ENCODE data around the gene KRT16.

DNA sequence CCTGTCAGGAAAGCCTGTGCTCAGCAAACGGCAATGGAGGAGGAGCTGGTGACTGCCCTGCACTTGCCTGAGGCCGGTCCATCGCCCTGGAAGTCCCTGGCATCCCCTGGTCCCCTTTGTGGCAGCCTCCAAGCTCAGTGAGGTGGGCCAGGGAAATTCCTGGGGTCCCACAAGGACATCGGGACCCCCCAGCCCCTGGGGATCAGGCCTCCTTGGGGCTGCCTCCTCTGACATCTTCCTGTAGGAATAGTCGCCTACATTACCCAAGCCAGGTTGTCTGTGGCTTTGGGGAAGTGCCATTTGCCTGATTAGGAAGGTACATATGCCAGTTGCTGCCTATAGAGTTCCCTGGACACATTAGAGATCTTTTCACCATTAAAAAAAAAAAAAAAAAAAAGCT lies 33.6 kb downstream of the KRT16 start:
- no peak for TF ChIP-seq POLR2A (IDR thresholded peaks at IDR 0.05; ENCODE audit: control extremely low read depth in 1 of 2, low read depth in 2 of 2, low read length in 2 of 2)
- no peak for TF ChIP-seq EZH2 (IDR thresholded peaks at IDR 0.05; ENCODE audit: low read depth, low read length, severe bottlenecking)
- TF ChIP-seq POLR2AphosphoS5 (IDR thresholded peaks at IDR 0.05; ENCODE audit: low read depth, low read length), result no peak
- TF ChIP-seq CREB1 (IDR thresholded peaks at IDR 0.05), result no peak
- TF ChIP-seq, protein P1, sequence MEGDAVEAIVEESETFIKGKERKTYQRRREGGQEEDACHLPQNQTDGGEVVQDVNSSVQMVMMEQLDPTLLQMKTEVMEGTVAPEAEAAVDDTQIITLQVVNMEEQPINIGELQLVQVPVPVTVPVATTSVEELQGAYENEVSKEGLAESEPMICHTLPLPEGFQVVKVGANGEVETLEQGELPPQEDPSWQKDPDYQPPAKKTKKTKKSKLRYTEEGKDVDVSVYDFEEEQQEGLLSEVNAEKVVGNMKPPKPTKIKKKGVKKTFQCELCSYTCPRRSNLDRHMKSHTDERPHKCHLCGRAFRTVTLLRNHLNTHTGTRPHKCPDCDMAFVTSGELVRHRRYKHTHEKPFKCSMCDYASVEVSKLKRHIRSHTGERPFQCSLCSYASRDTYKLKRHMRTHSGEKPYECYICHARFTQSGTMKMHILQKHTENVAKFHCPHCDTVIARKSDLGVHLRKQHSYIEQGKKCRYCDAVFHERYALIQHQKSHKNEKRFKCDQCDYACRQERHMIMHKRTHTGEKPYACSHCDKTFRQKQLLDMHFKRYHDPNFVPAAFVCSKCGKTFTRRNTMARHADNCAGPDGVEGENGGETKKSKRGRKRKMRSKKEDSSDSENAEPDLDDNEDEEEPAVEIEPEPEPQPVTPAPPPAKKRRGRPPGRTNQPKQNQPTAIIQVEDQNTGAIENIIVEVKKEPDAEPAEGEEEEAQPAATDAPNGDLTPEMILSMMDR (IDR thresholded peaks at IDR 0.05; ENCODE audit: control extremely low read depth in 1 of 3, insufficient read depth in 1 of 3, low read depth in 1 of 3, low read length in 3 of 3), result no peak
- no peak for TF ChIP-seq TEAD4 (IDR thresholded peaks at IDR 0.05; ENCODE audit: low read depth, low read length)

All from H1 (cell line).